Brain microvascular endothelial cell (primary cell): ENCODE data around the gene TMPRSS11A.

Source experiments
- DNase-seq: peaks from one replicate; pipeline ENCODE4 v3.0.0-alpha.2; 2020
- H3K27ac ChIP-seq: fragments of 250-450 bp; sonication (Bioruptor Pico); 2 replicates; pipeline ENCODE4 v1.5.1; 2020; ENCODE audit warnings: mild to moderate bottlenecking, moderate library complexity
- H3K27me3 ChIP-seq: fragments of 250-450 bp; sonication (Bioruptor Pico); replicated peaks from 2 replicates; pipeline ENCODE4 v1.5.1; 2020; ENCODE audit warnings: mild to moderate bottlenecking
- H3K36me3 ChIP-seq: fragments of 250-450 bp; sonication (Bioruptor Pico); replicated peaks from 2 replicates; pipeline ENCODE4 v1.5.1; 2020; ENCODE audit warnings: mild to moderate bottlenecking
- H3K4me3 ChIP-seq: 2 replicates; pipeline ENCODE4 v1.5.1; 2011; ENCODE audit warnings: low read depth, mild to moderate bottlenecking, control low read depth, low read length, moderate library complexity
- CTCF ChIP-seq: IDR thresholded peaks from 2 replicates; pipeline ENCODE4 v1.5.1; 2011; ENCODE audit warnings: low read depth, mild to moderate bottlenecking, moderate library complexity, low read length, control low read depth, inconsistent platforms; ENCODE audit errors: missing control alignments
- in situ Hi-C: cut with HindIII; loops from 2 replicates; pipeline ENCODE4 v1.10.0; 2017; ENCODE audit warnings: low sequenced_read_pairs, low pct_ligation_motif_present

Gene TMPRSS11A

GRCh38 chr4:67939195-67939594, 24.1 kb downstream of the TMPRSS11A start:
- in situ Hi-C loops = no loop called here
- DNase-seq = no peak
- no peak overlapping the region for H3K4me3 ChIP-seq
- no peak overlapping the region for H3K27ac ChIP-seq
- no peaks in the 10 kb centered on the region for H3K36me3 ChIP-seq
- H3K27me3 ChIP-seq = no peaks in the 10 kb centered on the region
- no peak for TF ChIP-seq CTCF

GRCh38 chr4:67935888-67936287, 27.4 kb downstream of the TMPRSS11A start:
- no peaks in the 10 kb centered on the region for H3K27me3 ChIP-seq
- in situ Hi-C loops = no loop called here
- no peak overlapping the region for H3K4me3 ChIP-seq
- no peaks in the 10 kb centered on the region for H3K36me3 ChIP-seq
- no peak for TF ChIP-seq CTCF
- no peak overlapping the region for H3K27ac ChIP-seq
- no peak for DNase-seq

GRCh38 chr4:67934628-67935027, 28.7 kb downstream of the TMPRSS11A start:
- no peak overlapping the region for H3K27ac ChIP-seq
- no peak overlapping the region for H3K4me3 ChIP-seq
- no peak for DNase-seq
- no peaks in the 10 kb centered on the region for H3K27me3 ChIP-seq
- in situ Hi-C loops = no loop called here
- no peaks in the 10 kb centered on the region for H3K36me3 ChIP-seq
- no peak for TF ChIP-seq CTCF

GRCh38 chr4:67933755-67934154, 29.5 kb downstream of the TMPRSS11A start:
- H3K36me3 ChIP-seq = no peaks in the 10 kb centered on the region
- TF ChIP-seq CTCF = no peak
- no peaks in the 10 kb centered on the region for H3K27me3 ChIP-seq
- H3K27ac ChIP-seq = no peak overlapping the region
- in situ Hi-C loops = no loop called here
- peak; percentile 19 for DNase-seq
- no peak overlapping the region for H3K4me3 ChIP-seq

- no peak for TF ChIP-seq CTCF
- no peaks in the 10 kb centered on the region for H3K27me3 ChIP-seq
Observed at GRCh38 chr4:67933038-67933437, 30.3 kb downstream of the TMPRSS11A start.

GRCh38 chr4:67931256-67931655, 32.0 kb downstream of the TMPRSS11A start:
- in situ Hi-C loops = no loop called here
- no peak for TF ChIP-seq CTCF

More at GRCh38 chr4:67933038-67933437, 30.3 kb downstream of the TMPRSS11A start:
- in situ Hi-C loops = no loop called here
- DNase-seq = no peak
- H3K4me3 ChIP-seq = no peak overlapping the region
- H3K36me3 ChIP-seq = no peaks in the 10 kb centered on the region
- H3K27ac ChIP-seq = no peak overlapping the region

More at GRCh38 chr4:67931256-67931655, 32.0 kb downstream of the TMPRSS11A start:
- no peak overlapping the region for H3K4me3 ChIP-seq
- no peaks in the 10 kb centered on the region for H3K36me3 ChIP-seq
- no peak overlapping the region for H3K27ac ChIP-seq
- no peak for DNase-seq
- H3K27me3 ChIP-seq = no peaks in the 10 kb centered on the region
